Measurements from ENCODE around the gene HVCN1.

DNA sequence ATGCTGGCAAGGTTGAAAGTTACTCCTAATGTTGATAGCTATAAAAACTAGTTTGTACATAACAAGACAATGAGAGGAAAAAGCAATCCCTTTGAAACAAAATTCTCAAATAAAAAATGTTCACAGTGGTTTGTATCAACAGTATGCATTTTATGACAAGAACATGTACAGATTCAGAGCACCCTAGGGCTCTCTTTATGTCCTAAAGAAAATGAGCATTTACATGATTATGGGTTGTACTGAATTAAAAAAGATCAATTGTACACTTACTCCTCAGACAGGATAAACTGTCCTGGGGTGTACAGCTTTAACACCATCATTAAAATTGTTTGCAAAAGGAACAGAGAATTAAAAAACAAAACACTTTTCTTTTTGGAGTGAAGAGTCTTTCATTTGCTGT is 31.6 kb upstream of the HVCN1 start:
- TF ChIP-seq, protein P1, sequence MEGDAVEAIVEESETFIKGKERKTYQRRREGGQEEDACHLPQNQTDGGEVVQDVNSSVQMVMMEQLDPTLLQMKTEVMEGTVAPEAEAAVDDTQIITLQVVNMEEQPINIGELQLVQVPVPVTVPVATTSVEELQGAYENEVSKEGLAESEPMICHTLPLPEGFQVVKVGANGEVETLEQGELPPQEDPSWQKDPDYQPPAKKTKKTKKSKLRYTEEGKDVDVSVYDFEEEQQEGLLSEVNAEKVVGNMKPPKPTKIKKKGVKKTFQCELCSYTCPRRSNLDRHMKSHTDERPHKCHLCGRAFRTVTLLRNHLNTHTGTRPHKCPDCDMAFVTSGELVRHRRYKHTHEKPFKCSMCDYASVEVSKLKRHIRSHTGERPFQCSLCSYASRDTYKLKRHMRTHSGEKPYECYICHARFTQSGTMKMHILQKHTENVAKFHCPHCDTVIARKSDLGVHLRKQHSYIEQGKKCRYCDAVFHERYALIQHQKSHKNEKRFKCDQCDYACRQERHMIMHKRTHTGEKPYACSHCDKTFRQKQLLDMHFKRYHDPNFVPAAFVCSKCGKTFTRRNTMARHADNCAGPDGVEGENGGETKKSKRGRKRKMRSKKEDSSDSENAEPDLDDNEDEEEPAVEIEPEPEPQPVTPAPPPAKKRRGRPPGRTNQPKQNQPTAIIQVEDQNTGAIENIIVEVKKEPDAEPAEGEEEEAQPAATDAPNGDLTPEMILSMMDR (conservative IDR thresholded peaks at IDR 0.05), result no peak
- no peak for TF ChIP-seq EZH2 (IDR thresholded peaks at IDR 0.05; ENCODE audit: low read depth)

Measured in PC-9 (cell line).